SK-N-MC (cell line): ENCODE data around the gene FAM53C.

Source experiments
- DNase-seq: peaks from one replicate; pipeline ENCODE4 v3.0.0-alpha.2; 2011; ENCODE audit warnings: low read depth, low spot score
- H3K27ac ChIP-seq: fragments of 200-600 bp; sonication (generic); 2 replicates; pipeline ENCODE4 v1.5.1; 2016; ENCODE audit warnings: mixed run types
- H3K36me3 ChIP-seq: fragments of 200-600 bp; sonication (generic); 2 replicates; pipeline ENCODE4 v1.6.1; 2017; ENCODE audit warnings: antibody characterized with exemption, low read length, mixed read lengths; ENCODE audit not compliant: insufficient read depth
- H3K4me3 ChIP-seq: fragments of 200-600 bp; sonication (generic); 2 replicates; pipeline ENCODE4 v1.5.1; 2016
- H3K9ac ChIP-seq: fragments of 200-600 bp; sonication (generic); 2 replicates; pipeline ENCODE4 v1.8.0; 2017; ENCODE audit warnings: mixed run types, mixed read lengths; ENCODE audit not compliant: insufficient read length
- H3K9me3 ChIP-seq: fragments of 200-600 bp; sonication (generic); 2 replicates; pipeline ENCODE4 v1.6.1; 2017; ENCODE audit warnings: low read depth, mild to moderate bottlenecking, antibody characterized with exemption, low read length, moderate library complexity, mixed read lengths
- EZH2 ChIP-seq: fragments of 200-600 bp; sonication (generic); IDR thresholded peaks from one replicate; pipeline ENCODE4 v1.6.1; 2017; ENCODE audit warnings: antibody characterized with exemption
- FOXP2 ChIP-seq: optimal IDR thresholded peaks from 2 replicates; pipeline ENCODE3; 2011; ENCODE audit warnings: mild to moderate bottlenecking, moderate library complexity; ENCODE audit not compliant: insufficient read depth; ENCODE audit errors: extremely low read length, control extremely low read depth
- POLR2AphosphoS5 ChIP-seq: IDR thresholded peaks from 2 replicates; pipeline ENCODE4 v1.6.1; 2012; ENCODE audit warnings: mild to moderate bottlenecking, low read depth, low read length, borderline replicate concordance

FAM53C gene

GRCh38 chr5:138366632-138367382, 28.7 kb downstream of the FAM53C start:
- H3K9me3 ChIP-seq, result no peaks in the 10 kb centered on the region
- TF ChIP-seq FOXP2 (no peak), EZH2 (no peak), POLR2AphosphoS5 (no peak)
- DNase-seq, result no peak
- peak overlapping the region; percentile 8 for H3K9ac ChIP-seq
- no peaks in the 10 kb centered on the region for H3K36me3 ChIP-seq
- H3K27ac ChIP-seq, result peak overlapping the region; percentile 7; the same call in 1 of the 2 replicates
- no peak overlapping the region for H3K4me3 ChIP-seq

- Histone ChIP-seq H3K36me3 (peaks cover 8% of the 10 kb centered on the region), H3K9ac (no peak overlapping the region), H3K27ac (peak overlapping the region; percentile 90), H3K4me3 (no peak overlapping the region), H3K9me3 (no peaks in the 10 kb centered on the region)
- TF ChIP-seq POLR2AphosphoS5, result no peak
- no peak for DNase-seq
Observed at GRCh38 chr5:138369261-138369660, 31.2 kb downstream of the FAM53C start.

- Histone ChIP-seq H3K27ac (peak overlapping the region; percentile 90), H3K9me3 (no peaks in the 10 kb centered on the region), H3K36me3 (peaks cover 13% of the 10 kb centered on the region), H3K4me3 (no peak overlapping the region), H3K9ac (peak overlapping the region; percentile 50)
- no peak for TF ChIP-seq POLR2AphosphoS5
- TF ChIP-seq FOXP2, result no peak
- TF ChIP-seq EZH2, result no peak
- no peak for DNase-seq
Observed at GRCh38 chr5:138369706-138370105, 31.6 kb downstream of the FAM53C start.

- peak overlapping the region; percentile 50 for H3K9ac ChIP-seq
- DNase-seq, result no peak
- H3K9me3 ChIP-seq, result no peaks in the 10 kb centered on the region
- peak overlapping the region; percentile 33; the same call in 1 of the 2 replicates for H3K4me3 ChIP-seq
- peaks cover 17% of the 10 kb centered on the region for H3K36me3 ChIP-seq
- TF ChIP-seq EZH2, result no peak
- TF ChIP-seq FOXP2, result no peak
- no peak for TF ChIP-seq POLR2AphosphoS5
- peak overlapping the region; percentile 90 for H3K27ac ChIP-seq
Observed at GRCh38 chr5:138370537-138370936, 32.5 kb downstream of the FAM53C start.

- H3K4me3 ChIP-seq, result no peak overlapping the region
- H3K9me3 ChIP-seq, result no peaks in the 10 kb centered on the region
- peaks cover 17% of the 10 kb centered on the region for H3K36me3 ChIP-seq
- H3K9ac ChIP-seq, result no peak overlapping the region
- DNase-seq, result no peak
- TF ChIP-seq EZH2 (no peak), FOXP2 (no peak), POLR2AphosphoS5 (no peak)
- H3K27ac ChIP-seq, result no peak overlapping the region; the same call in 1 of the 2 replicates
Observed at GRCh38 chr5:138371454-138371853, 33.4 kb downstream of the FAM53C start.

- H3K27ac ChIP-seq, result no peak overlapping the region
- H3K36me3 ChIP-seq, result peaks cover 24% of the 10 kb centered on the region
- no peaks in the 10 kb centered on the region for H3K9me3 ChIP-seq
- no peak overlapping the region for H3K9ac ChIP-seq
- no peak for DNase-seq
- TF ChIP-seq POLR2AphosphoS5 (no peak), FOXP2 (no peak), EZH2 (no peak)
- no peak overlapping the region for H3K4me3 ChIP-seq
Observed at GRCh38 chr5:138372225-138372624, 34.2 kb downstream of the FAM53C start.

- DNase-seq, result no peak
- Histone ChIP-seq H3K4me3 (no peak overlapping the region), H3K9ac (no peak overlapping the region), H3K27ac (peak overlapping the region; percentile 2; the same call in 1 of the 2 replicates), H3K9me3 (no peaks in the 10 kb centered on the region), H3K36me3 (peaks cover 28% of the 10 kb centered on the region)
- no peak for TF ChIP-seq POLR2AphosphoS5
- no peak for TF ChIP-seq FOXP2
- TF ChIP-seq EZH2, result no peak
Observed at GRCh38 chr5:138372653-138373052, 34.6 kb downstream of the FAM53C start.

- Histone ChIP-seq H3K4me3 (no peak overlapping the region), H3K27ac (no peak overlapping the region), H3K9me3 (no peaks in the 10 kb centered on the region), H3K9ac (no peak overlapping the region), H3K36me3 (peaks cover 64% of the 10 kb centered on the region)
- DNase-seq, result no peak
- TF ChIP-seq EZH2 (no peak), FOXP2 (no peak), POLR2AphosphoS5 (no peak)
Observed at GRCh38 chr5:138382347-138382746, 44.3 kb downstream of the FAM53C start.

- DNase-seq, result no peak
- no peak overlapping the region for H3K4me3 ChIP-seq
- H3K9ac ChIP-seq, result no peak overlapping the region
- peaks cover 43% of the 10 kb centered on the region for H3K36me3 ChIP-seq
- H3K9me3 ChIP-seq, result no peaks in the 10 kb centered on the region
- no peak overlapping the region for H3K27ac ChIP-seq
- TF ChIP-seq POLR2AphosphoS5 (no peak), EZH2 (no peak)
Observed at GRCh38 chr5:138385660-138386059, 47.6 kb downstream of the FAM53C start.
